ENCODE results near the gene TMEM187. TPM values are rescaled to one million over a fixed set of nuclear protein-coding genes. Genes with fewer than 3 reads are reported as not detected.

Gene TMEM187
- polyA plus RNA-seq, 2 of the 4 experiments (the other 2 are of a cell fraction): 7.8 to 10.6 TPM

- Histone ChIP-seq H3K9me3 (no peaks in the 10 kb centered on the region), H3K4me2 (no peak overlapping the region), H3K4me3 (no peak overlapping the region), H3K27ac (no peak overlapping the region), H3K4me1 (no peaks in the 10 kb centered on the region)
- ChIA-PET CTCF (interaction anchor here (0.9 to 2.0 kb wide), 5 partner anchors 10 to 109 kb away, joined by 3 to 12 read pairs (median 3); no protein-coding TSS in a partner anchor), POLR2A (interaction anchor here (0.6 kb wide), 1 partner anchor 16 kb away, joined by 3 read pairs; no protein-coding TSS in a partner anchor)
- ATAC-seq (no peak), FAIRE-seq (no peak), DNase-seq (ENCODE audit: low read depth in 1 of 2, low spot score in 1 of 2) (no peak)
- TF ChIP-seq HMGXB4 (CRISPR knock-in tag; IDR thresholded peaks at IDR 0.05; ENCODE audit: borderline replicate concordance) (no peak), CBX8 (IDR thresholded peaks at IDR 0.05) (no peak), CEBPB (IDR thresholded peaks at IDR 0.05) (no peak), MAFK (IDR thresholded peaks at IDR 0.05; ENCODE audit: partially characterized antibody) (no peak), NR3C1 (IDR thresholded peaks at IDR 0.05) (no peak), CTCF (IDR thresholded peaks at IDR 0.05) (no peak), CHD4 (IDR thresholded peaks at IDR 0.05; ENCODE audit: borderline replicate concordance) (no peak), MAZ (IDR thresholded peaks at IDR 0.05; ENCODE audit: borderline replicate concordance, low read depth, low read length) (no peak), ZFP36 (IDR thresholded peaks at IDR 0.05; ENCODE audit: borderline replicate concordance, partially characterized antibody) (no peak), ZNF302 (CRISPR knock-in tag; IDR thresholded peaks at IDR 0.05) (no peak), JUN (IDR thresholded peaks at IDR 0.05) (no peak), REST (IDR thresholded peaks at IDR 0.05) (no peak), ESRRA (IDR thresholded peaks at IDR 0.05; ENCODE audit: borderline replicate concordance, low read length) (no peak), RARB (CRISPR knock-in tag; IDR thresholded peaks at IDR 0.05) (no peak), GATA3 (IDR thresholded peaks at IDR 0.05; ENCODE audit: borderline replicate concordance) (no peak), CHD2 (IDR thresholded peaks at IDR 0.05; ENCODE audit: low read length, partially characterized antibody) (no peak), PBX3 (IDR thresholded peaks at IDR 0.05) (no peak), MAX (IDR thresholded peaks at IDR 0.05) (no peak)
- 91% methylated on average over 14 of the region's 20 CpGs for WGBS (ENCODE audit: missing lambda C conversion rate)
These were observed 57.7 kb downstream of the TMEM187 start for GRCh38 chrX:154030266-154030665.

Data from A549 (cell line).